ENCODE data around the gene DMPK.

The DMPK gene, protein sequence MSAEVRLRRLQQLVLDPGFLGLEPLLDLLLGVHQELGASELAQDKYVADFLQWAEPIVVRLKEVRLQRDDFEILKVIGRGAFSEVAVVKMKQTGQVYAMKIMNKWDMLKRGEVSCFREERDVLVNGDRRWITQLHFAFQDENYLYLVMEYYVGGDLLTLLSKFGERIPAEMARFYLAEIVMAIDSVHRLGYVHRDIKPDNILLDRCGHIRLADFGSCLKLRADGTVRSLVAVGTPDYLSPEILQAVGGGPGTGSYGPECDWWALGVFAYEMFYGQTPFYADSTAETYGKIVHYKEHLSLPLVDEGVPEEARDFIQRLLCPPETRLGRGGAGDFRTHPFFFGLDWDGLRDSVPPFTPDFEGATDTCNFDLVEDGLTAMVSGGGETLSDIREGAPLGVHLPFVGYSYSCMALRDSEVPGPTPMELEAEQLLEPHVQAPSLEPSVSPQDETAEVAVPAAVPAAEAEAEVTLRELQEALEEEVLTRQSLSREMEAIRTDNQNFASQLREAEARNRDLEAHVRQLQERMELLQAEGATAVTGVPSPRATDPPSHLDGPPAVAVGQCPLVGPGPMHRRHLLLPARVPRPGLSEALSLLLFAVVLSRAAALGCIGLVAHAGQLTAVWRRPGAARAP

DNA sequence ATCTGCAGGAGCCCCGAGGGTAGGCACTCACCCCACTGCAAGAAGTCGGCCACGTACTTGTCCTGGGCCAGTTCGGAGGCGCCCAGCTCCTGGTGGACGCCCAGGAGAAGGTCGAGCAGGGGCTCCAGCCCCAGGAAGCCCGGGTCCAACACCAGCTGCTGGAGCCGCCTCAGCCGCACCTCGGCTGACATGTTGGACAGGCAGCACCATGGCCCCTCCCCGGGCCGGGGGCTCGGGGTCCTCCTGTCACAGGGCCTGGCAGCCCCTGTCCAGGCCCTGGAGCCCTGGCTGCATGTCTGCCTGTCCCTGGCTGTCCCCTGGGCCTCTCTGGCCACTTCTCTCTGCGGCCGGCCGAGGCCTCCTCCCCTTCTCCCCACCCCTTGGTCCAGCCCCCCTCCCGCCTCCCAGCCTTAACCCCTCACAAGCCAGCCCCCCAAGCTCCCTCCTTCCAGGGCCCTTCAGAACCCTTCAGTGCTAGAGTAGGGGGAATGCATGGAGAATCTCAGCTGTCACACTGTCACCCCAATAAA is at the start of gene DMPK:
Gene DMPK (minus strand): TSS at position 329 of the 530 bp plus-strand sequence. CDS start 138 bp downstream, at position 191.
- DNase-seq = no peak

DNA sequence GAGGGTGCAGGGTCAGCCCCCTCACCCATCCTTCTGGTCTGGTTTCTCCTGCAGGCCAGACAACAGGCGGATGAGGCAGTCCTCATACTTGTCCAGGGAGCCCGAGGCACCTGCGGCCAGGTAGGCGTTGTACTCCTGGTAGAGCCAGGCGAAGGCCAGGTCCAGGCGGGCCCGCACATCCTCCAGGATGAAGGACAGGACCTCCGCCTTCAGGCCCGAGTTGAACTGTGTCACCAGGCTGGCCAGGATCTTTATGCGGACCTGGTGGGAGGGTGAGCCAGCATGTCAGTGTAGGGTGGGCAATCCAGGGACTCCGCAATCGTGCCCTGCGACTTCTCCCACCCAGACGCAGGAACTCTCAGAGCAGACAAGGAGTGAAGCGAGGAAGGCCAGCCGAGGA is 46.7 kb upstream of the DMPK start:
- no peak for DNase-seq

DNA sequence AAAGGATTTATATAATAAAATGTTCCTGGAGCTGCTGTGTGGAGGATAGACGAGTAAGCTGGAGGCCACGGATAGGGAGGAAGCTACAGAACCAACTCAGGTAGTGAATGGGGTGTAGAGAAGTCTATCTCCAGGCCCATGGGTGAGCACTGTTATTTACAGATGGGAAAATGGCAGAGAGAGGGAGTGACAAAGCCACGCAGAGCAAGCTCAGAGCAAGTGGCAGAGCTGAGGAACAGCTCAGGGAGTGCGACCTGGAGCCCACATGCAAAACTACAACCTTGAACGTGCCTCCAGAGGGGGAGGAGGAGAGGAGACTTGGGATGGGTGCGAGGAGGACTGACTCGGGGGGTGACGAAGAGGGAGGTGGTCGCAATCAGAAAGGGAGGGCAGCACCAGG is 46.2 kb upstream of the DMPK start:
- no peak for DNase-seq

DNA sequence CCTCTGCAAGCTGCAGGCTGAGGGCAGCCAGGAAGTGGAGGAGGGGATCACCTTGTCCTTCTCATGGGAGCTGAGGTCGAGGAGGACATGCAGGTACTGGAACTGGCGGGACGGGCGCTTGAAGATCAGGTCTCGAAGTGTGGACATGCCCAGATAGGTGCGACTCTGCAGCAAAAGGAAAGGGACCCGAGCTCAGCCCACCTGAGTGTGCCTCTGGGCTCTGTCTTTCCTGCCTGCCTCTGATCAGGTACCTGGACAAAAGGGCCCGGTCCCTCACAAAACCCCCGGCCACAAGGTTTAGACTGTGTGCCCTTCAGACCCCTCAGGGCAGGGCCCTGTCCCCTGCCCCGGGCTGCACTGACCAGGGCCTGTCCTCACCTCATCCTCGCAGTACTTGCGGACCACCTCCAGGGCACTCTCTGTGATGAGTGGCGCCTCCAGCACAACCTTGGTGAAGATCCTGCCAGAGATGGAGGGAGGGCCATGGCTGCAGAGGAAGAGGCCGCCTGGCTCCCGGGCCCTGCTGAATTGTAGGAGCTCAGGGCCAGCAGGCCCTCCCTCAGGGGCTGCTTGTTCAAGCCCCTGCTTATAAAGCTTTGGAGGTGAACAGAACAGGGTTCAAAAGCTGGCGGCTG is 45.3 kb upstream of the DMPK start:
- DNase-seq = no peak

DNA sequence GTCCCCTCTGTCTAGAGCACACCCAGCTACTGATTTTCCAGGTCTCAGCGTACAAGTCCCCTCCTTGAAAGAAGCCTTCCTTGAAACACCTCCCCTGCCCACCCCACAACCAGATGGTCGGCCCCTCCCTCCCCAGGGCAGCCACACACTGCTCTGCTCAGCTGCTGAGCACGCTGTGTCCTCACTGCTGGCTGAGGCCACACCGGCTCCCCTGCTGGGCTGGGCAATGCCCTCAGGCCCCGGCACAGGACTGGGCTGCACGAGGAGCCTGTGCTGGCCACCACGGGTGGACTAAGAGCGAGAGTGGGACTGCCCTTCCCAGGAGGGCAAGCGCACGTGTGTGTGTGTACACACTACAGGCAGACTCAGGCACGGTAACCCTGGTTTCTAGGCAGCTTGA is 44.6 kb upstream of the DMPK start:
- no peak for DNase-seq

DNA sequence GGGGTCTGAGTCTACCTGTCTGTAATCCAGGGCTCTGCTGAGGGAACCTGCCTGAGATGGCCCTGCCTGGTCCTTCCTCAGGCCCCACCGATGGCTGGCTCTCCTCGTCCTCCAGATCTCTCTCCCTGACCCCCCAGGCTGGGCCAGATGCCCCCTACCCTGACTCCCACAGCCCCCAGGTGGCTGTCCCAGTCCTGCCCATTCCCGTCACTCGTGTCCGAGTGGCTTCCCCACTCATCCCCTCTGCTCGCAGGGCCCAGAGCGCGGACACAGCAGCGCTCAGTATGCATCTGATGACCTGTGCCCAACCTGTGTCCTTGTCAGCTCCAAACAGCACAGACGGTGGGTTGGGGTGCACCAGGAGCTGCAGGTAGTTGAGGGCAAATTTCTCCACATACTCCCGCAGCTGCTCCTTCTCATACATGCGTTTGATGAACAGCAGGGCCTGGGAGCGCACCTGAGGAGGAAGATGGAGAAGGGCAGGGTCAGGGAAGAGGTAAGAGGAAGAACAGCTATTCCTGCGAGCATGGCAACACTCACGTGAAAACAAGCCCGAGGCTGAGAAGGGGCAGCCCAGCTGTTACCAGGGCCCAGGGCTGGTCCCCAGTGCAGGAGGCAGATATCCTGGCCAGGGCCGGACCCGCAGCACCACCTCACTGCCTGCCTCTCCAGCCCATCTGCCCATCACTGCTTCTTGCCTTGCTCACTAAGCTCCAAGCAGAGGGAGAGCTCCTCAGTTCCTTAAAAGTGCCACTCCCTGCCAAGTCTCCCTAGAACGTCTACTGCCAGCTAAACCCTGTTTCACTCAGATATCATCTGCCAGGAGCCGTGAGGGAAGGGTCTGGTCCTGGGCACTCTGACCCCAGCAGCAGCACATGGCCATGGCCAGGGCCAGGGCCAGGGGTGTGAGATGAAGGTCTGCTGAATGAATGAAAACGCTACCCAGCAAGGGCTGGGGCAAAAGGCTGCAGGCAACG is 43.9 kb upstream of the DMPK start:
- no peak for DNase-seq

DNA sequence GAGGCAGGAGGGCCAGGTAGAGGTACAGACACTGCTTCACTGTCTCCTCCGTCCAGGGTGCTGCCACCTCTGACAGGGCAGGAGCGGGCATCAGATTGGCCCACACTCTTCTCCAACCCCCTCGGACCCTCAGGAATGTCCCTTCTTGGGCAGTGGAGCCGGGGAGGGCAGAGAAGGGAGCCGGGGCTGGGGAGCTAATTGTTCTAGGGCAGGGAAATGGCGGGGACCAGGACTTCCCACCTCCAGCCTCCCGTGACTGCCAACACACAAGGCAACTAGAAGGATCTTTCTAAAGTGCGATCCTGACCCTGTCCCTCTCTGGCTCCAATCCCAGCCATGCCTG is 42.9 kb upstream of the DMPK start:
- no peak for DNase-seq

DNA sequence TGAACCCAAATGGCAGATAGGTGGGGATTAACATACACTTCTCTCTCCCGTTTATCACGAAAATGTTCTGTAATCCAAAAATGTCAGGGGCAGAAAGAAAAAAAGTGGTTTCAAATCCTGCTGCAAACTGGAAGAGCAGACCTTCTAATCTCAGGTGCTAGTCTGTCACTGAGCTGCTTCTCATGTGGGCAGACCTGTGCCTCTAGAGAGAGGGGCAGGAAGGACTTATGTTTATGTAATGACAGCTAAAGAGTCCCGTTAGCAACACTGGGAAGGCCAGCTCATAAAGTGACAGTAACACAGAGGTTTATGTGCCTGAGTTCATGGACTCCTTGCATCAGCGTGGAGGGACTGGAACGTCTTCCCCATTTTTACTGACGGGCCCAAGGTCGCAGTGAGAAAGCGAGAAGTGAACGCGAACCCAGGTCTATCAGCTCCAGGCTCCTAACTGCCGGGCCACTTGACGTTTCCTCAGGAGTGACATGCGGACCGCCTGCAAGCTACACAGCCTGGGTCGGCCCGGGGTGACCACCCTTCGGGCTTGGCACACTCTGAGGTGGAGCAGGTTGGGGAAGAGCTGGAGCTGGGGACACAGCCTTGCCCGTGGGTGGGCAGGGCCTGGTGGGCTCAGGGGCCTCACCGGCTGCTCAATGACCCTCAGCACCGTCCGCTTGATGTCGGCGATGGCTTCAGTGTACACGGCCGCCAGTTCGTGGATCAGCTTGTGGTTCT is 42.4 kb upstream of the DMPK start:
- DNase-seq = no peak

DNA sequence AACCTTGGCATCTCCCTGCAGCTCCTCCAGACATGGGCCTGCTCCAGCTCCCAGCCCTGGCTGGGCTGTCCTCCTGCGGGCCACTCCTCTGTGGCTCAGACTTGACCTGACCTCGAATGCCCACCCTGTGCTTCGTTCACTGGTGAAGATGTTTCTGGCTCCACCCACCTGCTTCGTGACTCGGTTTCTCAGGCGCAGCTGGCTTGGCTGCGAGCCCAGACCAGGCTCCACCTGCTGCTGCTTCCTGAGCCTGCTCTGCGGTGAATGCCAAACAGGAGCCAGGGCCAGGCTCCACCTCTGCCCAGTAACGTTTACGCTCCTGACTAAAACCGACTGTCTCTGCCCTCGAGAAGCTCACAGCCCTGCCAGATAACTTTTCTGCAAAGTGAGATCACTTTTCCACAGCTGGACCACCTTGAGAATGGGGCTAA is 41.8 kb upstream of the DMPK start:
- DNase-seq = peak; percentile 17

DNA sequence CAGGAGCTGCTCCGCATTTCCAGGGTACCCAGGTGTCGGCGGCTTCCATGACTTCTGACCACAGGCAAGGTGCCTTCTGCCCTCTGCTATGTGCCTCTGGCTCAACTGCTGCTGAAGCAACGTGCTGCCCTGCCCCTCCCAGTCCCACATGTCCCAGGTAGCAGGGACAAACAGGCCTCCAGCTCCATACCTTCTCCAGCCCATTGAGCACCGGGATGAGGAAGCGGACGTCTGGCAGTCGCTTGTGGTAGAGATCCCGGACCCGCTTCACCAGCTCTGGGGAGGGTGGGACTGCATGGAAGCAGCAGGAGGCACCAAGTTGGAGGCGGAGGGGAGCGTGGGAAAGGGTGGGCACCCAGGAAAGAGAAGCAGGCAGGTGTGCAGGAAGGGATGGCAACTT is 40.9 kb upstream of the DMPK start:
- no peak for DNase-seq

DNA sequence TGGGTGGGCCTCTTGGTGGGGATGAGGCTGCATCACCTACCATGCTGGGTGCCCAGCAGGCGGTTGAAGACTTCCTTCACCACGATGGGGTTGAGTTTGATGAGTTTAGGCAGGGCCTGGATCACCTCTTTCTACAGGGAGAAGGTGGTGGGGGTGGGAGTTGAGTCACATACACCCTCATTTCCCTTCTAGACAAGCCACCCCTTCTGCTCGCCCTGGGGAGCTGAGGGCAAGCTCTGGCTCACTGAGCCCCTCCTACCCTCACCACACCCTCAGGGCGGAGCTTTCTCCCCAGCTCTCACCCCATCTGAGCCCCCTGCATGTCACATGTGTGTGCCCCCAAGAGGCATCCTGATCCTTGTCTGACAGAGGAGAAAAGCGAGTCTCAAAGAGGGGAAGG is 40.4 kb upstream of the DMPK start:
- DNase-seq = no peak

DNA sequence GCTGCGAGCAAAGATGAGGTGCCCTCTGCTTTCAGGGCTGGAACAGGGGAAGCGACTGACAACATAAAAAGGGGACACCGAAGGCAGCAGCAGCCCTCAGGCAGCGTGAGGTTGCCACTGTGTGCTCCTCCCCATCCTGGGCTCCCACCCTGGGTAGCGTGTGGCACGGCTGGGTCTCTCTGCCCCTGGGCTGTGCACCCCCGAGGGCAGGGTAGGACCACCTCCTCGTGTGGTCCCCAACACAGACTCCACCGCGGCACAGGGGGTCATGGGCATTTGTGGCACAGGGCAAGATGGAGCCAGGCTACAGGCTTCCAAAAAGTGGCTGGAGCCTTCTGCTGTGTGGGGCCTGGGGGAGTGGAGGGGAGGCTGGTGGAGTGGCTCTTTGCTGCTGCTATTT is 39.3 kb upstream of the DMPK start:
- DNase-seq = no peak

DNA sequence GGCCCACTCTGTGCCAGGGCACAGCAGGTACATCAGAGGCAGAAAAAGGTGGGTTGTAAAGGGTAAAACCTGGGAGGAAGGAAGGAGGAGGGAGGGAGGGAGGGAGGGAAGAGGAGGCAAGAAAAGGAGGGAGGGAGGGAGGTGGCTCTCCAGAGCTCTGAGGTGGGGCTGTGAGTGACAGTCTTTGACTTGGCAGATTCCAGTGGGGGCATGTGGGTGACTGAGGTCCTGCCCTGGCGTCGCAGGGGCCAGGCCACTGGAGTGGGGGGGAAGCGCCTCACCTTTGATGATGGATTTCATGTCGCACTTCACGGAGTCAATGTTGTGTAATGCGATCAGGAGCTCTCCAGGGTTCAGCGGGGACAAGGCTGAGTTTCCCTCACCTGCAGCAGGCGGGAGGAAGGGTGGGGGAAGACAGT is 38.8 kb upstream of the DMPK start:
- no peak for DNase-seq

DNA sequence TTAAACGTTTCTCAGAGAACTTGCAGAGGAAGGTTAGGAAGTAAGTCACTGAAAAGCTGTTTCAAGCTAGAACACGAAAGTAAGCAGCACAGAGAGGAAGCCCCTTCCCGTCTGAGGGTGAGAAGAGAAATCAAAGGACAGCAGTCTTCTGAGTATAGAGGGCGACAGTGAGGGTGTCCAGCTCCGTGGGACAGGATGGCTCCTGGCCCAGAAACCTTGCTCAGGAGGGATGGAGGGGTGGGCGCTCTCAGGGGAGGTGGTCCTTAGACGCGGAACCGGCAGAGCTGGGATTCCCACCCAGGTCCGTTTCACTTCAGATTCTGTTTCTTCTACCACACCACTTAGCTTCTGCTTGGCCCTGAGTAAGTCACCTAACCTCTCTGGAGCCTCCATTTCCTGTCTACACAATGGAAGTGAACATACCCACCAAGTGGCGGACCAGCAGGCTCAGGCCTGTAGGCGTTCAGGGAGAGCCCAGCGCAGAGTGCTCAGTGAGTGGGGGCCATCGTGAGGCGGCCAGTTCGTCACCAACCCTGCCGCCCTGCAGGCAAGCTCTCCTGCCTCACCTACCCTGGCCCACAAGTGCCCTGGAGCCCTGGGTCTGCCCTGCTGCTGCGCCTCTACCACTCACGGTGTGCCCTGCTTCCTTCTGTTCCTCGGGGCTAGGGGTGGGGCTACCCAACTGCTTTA is 38.3 kb upstream of the DMPK start:
- no peak for DNase-seq

DNA sequence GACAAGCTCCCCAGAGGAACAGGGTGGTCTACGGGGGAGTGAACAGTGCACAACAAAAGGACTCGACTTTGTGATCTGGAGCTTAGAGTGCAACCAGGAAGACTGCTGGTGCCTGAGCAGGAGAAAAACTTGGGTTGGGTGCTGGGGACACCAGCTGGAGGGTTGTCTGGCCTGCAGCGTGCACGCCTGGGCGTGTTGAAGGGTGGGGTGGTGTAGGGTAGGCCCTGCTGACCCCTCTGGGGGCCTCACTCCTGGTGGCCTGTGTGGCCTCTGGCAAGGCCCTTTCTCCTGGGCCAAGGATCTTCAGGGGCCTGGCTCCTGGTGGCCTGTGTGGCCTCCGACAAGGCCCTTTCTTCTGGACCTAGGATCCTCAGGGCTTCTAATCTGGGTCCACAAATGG is 37.5 kb upstream of the DMPK start:
- DNase-seq = no peak

DNA sequence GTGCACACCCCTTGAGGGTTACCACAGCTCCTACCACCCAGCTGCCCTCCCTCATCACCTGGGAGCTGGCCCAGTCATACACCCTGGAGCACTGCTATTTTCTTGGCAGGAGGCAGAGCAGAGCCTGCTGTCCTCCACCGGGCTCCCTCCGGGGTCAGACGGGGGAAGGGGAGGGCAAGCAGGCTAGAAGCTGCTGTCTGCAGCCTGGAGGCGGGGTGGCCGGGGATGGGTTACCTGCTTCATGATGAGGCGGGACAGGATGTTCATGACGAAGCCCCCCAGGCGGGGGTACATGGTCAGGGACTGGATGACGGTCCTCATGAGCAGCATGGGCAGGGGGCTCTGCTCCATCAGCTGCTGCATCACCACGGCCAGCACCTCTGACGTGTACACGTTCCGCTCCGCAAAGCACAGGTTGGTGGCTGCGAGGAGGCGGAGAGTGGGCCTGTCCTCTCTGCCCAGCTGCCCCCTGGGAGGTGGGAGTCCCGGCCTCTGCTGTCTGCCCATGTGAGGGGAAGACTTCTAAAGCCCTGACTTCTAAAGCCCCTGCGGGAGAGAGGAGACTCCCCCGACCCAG is 35.5 kb upstream of the DMPK start:
- no peak for DNase-seq

DNA sequence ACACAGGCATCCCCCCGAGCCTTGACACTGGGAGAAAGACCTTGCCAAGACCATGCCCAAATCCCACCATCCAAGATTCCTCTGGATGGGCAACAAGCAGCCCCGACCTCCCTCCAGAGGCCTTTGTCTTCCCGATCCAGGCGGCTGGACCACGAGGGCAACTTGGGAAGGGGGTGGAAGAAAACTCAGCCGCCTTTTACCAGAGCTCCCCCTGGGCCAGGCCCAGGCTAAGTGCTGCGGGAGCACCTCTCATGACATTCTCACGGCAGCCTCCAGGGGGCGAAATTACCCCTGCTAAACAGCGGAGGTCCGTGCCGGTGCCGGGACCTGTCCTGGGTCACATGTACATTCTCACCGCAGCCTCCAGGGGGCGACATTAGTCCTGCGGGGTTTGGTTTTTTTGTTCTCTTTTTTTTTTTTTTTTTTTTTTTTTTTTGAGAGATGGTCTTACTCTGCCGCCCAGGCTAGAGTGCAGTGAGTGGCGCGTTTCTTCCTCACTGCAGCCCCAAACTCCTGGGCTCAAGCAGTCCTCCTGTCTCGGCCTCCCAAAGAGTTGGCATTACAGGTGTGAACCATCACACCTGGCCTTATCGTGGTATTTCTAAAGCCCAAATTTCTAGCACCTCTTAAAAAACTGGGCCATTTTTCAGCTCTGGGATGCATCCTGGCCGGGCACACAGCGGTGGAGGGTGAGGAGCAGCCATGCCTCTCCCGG is 34.9 kb upstream of the DMPK start:
- DNase-seq = peak; percentile 44

DNA sequence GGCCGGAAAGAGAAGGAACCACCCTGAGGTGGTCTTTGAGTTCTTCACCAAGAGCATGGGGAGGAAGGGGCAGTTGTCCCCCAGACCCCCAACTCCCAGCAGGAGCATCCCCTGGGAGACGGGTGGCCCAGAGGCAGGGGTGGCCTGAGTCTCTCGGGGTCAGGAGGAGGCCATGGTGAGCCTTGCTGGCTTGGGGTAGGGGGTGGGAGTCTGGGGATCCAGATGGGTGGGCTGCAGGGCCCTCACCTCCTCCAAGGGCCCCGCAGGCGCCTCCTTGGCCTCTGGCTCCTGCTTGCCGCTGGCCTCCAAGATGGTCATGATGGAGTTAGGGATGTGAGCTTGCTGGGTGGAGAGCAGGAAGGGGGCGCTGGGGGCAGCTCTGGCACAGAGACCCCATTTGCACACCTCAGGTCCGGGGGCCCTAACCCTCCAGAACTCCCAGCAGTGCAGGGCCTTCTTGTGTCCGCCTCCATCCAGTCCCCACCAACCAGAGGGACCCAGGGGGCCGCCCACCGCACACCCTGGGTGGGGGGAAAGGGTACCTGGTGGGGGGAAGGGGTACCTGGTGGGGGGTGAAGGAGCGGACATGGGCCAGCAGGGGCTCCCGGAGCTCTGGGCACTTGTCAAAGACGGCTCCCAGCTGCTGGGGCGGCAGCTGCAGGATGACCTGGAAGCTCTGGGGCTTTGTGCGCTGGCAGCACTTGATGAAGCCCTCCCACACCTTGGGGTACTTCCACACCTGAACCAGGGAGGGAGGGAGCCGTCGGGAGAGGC is 34.1 kb upstream of the DMPK start:
- DNase-seq = no peak

DNA sequence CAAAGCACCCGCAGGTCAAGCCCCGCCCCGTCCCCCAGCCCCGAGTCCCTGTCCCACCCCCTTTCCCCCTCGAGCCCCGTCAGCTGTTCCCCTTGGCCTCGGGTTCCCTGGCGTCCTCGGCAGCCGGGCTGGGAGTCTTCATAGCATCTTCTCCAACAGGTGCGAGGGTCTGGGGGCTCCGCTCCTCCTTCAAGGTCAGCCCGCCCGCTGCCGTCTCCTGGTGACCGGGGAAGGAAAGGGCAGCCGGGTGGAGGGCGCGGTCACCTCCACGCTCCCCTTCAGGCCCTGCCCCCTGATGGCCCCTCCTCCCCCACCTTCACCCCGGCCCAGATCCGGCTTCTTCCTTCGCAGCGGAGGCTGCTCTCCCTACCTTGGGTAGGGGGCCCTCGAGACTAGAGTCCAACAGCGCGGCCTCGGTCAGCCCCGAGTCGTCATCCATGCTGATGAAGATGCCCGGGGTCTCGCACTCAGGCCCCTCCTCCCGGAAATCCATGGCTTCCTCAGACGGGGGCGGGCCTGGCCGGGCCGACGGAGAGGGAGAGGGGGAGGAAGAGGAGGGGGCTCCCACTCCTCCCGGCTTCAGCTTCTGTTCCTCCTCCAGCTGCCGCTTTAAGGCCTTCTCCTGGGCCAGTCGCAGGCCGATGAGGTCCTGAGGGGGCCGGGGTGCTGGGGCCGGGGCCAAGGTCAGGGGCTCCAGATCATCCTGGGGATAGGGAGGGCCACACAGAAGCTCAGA is 33.4 kb upstream of the DMPK start:
- DNase-seq = no peak
